ENCODE data around the gene LGALSL. TPM values are rescaled to one million over a fixed set of nuclear protein-coding genes. Genes with fewer than 3 reads are reported as not detected.

Gene LGALSL
- total and polyA plus RNA-seq, 5 experiments from 2014 or later = 0.32 to 1.4 (median 0.73) TPM

- DNase-seq (no peak), ATAC-seq (no peak)
- POLR2A ChIA-PET = no interaction called here
- Mint-ChIP-seq H3K27ac (no peak overlapping the region), H3K27me3 (peaks cover 0 to 5% (median 2%) of the 10 kb centered on the region in 5 donors), H3K4me1 (peaks cover 0 to 8% (median 4%) of the 10 kb centered on the region in 4 donors), H3K4me3 (no peak overlapping the region), H3K9me3 (no peaks in the 10 kb centered on the region), H3K36me3 (no peaks in the 10 kb centered on the region)
These were observed 2.9 kb upstream of the LGALSL start for GRCh38 chr2:64451051-64451450.

GRCh38 chr2:64454386-64455332, 697 bp downstream of the LGALSL start:
- H3K9me3 Mint-ChIP-seq = no peaks in the 10 kb centered on the region
- peaks cover 0 to 5% (median 2%) of the 10 kb centered on the region in 5 donors for H3K27me3 Mint-ChIP-seq
- POLR2A ChIA-PET = no interaction called here
- H3K36me3 Mint-ChIP-seq = no peaks in the 10 kb centered on the region
- DNase-seq (peak; percentile 15 to 73 (median 48)), ATAC-seq (peak; percentile 80 to 88)
- peaks cover 0 to 8% (median 4%) of the 10 kb centered on the region in 4 donors for H3K4me1 Mint-ChIP-seq
- peak overlapping the region in 8 of 10 donors; percentile 18 to 88 (median 44) for H3K27ac Mint-ChIP-seq
- H3K4me3 Mint-ChIP-seq = peak overlapping the region; percentile 67 to 90 (median 83)

GRCh38 chr2:64455545-64455944, 1.6 kb downstream of the LGALSL start:
- POLR2A ChIA-PET = no interaction called here
- peak overlapping the region in 7 of 10 donors; percentile 9 to 88 (median 42) for H3K27ac Mint-ChIP-seq
- ATAC-seq (no peak), DNase-seq (no peak)
- H3K9me3 Mint-ChIP-seq = no peaks in the 10 kb centered on the region
- H3K36me3 Mint-ChIP-seq = no peaks in the 10 kb centered on the region
- peaks cover 0 to 8% (median 4%) of the 10 kb centered on the region in 4 donors for H3K4me1 Mint-ChIP-seq
- peak overlapping the region; percentile 67 to 90 (median 83) for H3K4me3 Mint-ChIP-seq
- H3K27me3 Mint-ChIP-seq = peaks cover 0 to 5% (median 2%) of the 10 kb centered on the region in 5 donors

- Mint-ChIP-seq H3K36me3 (no peaks in the 10 kb centered on the region), H3K27ac (peak overlapping the region in 1 of 10 donors; percentile 65), H3K4me1 (peaks cover 0 to 8% (median 4%) of the 10 kb centered on the region in 4 donors), H3K9me3 (no peaks in the 10 kb centered on the region), H3K4me3 (peak overlapping the region in 6 of 10 donors; percentile 4 to 83 (median 28)), H3K27me3 (peaks cover 0 to 5% (median 2%) of the 10 kb centered on the region in 5 donors)
- DNase-seq (no peak), ATAC-seq (no peak)
- POLR2A ChIA-PET = no interaction called here
These were observed 2.3 kb downstream of the LGALSL start for GRCh38 chr2:64456293-64456692.

GRCh38 chr2:64457524-64457923, 3.6 kb downstream of the LGALSL start:
- Mint-ChIP-seq H3K4me3 (no peak overlapping the region), H3K27me3 (peaks cover 0 to 5% (median 2%) of the 10 kb centered on the region in 5 donors), H3K9me3 (no peaks in the 10 kb centered on the region), H3K4me1 (peaks cover 0 to 8% (median 4%) of the 10 kb centered on the region in 4 donors), H3K27ac (no peak overlapping the region), H3K36me3 (no peaks in the 10 kb centered on the region)
- ATAC-seq = no peak
- no peak for DNase-seq
- POLR2A ChIA-PET = interaction anchor here (0.7 kb wide), 1 partner anchor 185 kb away, joined by 3 read pairs; no protein-coding TSS in a partner anchor

GRCh38 chr2:64459575-64459974, 5.6 kb downstream of the LGALSL start:
- Mint-ChIP-seq H3K27me3 (peaks cover 0 to 2% (median 1%) of the 10 kb centered on the region in 5 donors), H3K9me3 (no peaks in the 10 kb centered on the region), H3K4me3 (no peak overlapping the region), H3K36me3 (no peaks in the 10 kb centered on the region), H3K27ac (no peak overlapping the region), H3K4me1 (peaks cover 0 to 5% (median 1%) of the 10 kb centered on the region in 4 donors)
- no peak for DNase-seq
- POLR2A ChIA-PET = no interaction called here
- ATAC-seq = no peak

- no peak for DNase-seq
- H3K9me3 Mint-ChIP-seq = no peaks in the 10 kb centered on the region
- POLR2A ChIA-PET = no interaction called here
- no peak overlapping the region for H3K4me3 Mint-ChIP-seq
- no peaks in the 10 kb centered on the region for H3K36me3 Mint-ChIP-seq
- ATAC-seq = no peak
- H3K27me3 Mint-ChIP-seq = peaks cover 0 to 3% (median 0%) of the 10 kb centered on the region in 5 donors
- H3K4me1 Mint-ChIP-seq = peaks cover 0 to under 1% (median 0%) of the 10 kb centered on the region in 4 donors
- H3K27ac Mint-ChIP-seq = no peak overlapping the region
These were observed 6.4 kb downstream of the LGALSL start for GRCh38 chr2:64460330-64460729.

GRCh38 chr2:64461271-64462058, 7.5 kb downstream of the LGALSL start:
- Mint-ChIP-seq H3K9me3 (no peaks in the 10 kb centered on the region), H3K27me3 (peaks cover 0 to 2% (median 0%) of the 10 kb centered on the region in 5 donors), H3K4me1 (no peaks in the 10 kb centered on the region), H3K27ac (no peak overlapping the region), H3K36me3 (no peaks in the 10 kb centered on the region), H3K4me3 (no peak overlapping the region)
- POLR2A ChIA-PET = no interaction called here
- ATAC-seq = no peak
- DNase-seq = no peak

GRCh38 chr2:64462171-64462570, 8.2 kb downstream of the LGALSL start:
- peaks cover 0 to 2% (median 0%) of the 10 kb centered on the region in 5 donors for H3K27me3 Mint-ChIP-seq
- H3K36me3 Mint-ChIP-seq = no peaks in the 10 kb centered on the region
- H3K9me3 Mint-ChIP-seq = no peaks in the 10 kb centered on the region
- POLR2A ChIA-PET = no interaction called here
- no peaks in the 10 kb centered on the region for H3K4me1 Mint-ChIP-seq
- no peak for ATAC-seq
- H3K27ac Mint-ChIP-seq = no peak overlapping the region
- no peak for DNase-seq
- H3K4me3 Mint-ChIP-seq = no peak overlapping the region

- no peaks in the 10 kb centered on the region for H3K36me3 Mint-ChIP-seq
- peaks cover 0 to 3% (median 0%) of the 10 kb centered on the region in 4 donors for H3K4me1 Mint-ChIP-seq
- H3K27me3 Mint-ChIP-seq = peaks cover 0 to 2% (median 0%) of the 10 kb centered on the region in 5 donors
- no peaks in the 10 kb centered on the region for H3K9me3 Mint-ChIP-seq
- ATAC-seq = no peak
- H3K4me3 Mint-ChIP-seq = no peak overlapping the region
- POLR2A ChIA-PET = no interaction called here
- no peak overlapping the region for H3K27ac Mint-ChIP-seq
- no peak for DNase-seq
These were observed 9.2 kb downstream of the LGALSL start for GRCh38 chr2:64462940-64463700.

GRCh38 chr2:64463781-64464180, 9.8 kb downstream of the LGALSL start:
- POLR2A ChIA-PET = no interaction called here
- Mint-ChIP-seq H3K36me3 (no peaks in the 10 kb centered on the region), H3K4me1 (peaks cover 0 to 3% (median 0%) of the 10 kb centered on the region in 4 donors), H3K27ac (no peak overlapping the region), H3K9me3 (no peaks in the 10 kb centered on the region), H3K27me3 (peaks cover 0 to 6% (median 0%) of the 10 kb centered on the region in 5 donors), H3K4me3 (no peak overlapping the region)
- ATAC-seq (no peak), DNase-seq (no peak)

- DNase-seq (no peak), ATAC-seq (no peak)
- Mint-ChIP-seq H3K4me1 (peaks cover 0 to 3% (median 0%) of the 10 kb centered on the region in 4 donors), H3K27me3 (peaks cover 0 to 6% (median 0%) of the 10 kb centered on the region in 5 donors), H3K27ac (no peak overlapping the region), H3K36me3 (no peaks in the 10 kb centered on the region), H3K9me3 (no peaks in the 10 kb centered on the region), H3K4me3 (no peak overlapping the region)
- POLR2A ChIA-PET = no interaction called here
These were observed 12.6 kb downstream of the LGALSL start for GRCh38 chr2:64466478-64467085.

Data from naive thymus-derived CD8-positive, alpha-beta T cell (primary cell).